Skeletal muscle cell (primary cell): ENCODE results near the gene POM121.
"Not testable (repeated sequence)": the region's sequence is repeated elsewhere in the genome, so short reads cannot be mapped to it uniquely, and the experiment has no call there.

ENCODE experiments used
- DNase-seq: peaks from one replicate; pipeline ENCODE4 v3.0.0-alpha.2; 2010; ENCODE audit warnings: low read depth
- H3K4me3 ChIP-seq: 2 replicates; pipeline ENCODE4 v1.5.1; 2011; ENCODE audit warnings: low read depth, mild to moderate bottlenecking, control low read depth, low read length, moderate library complexity

Gene POM121

GRCh38 chr7:72976434-72976833 lies 51.5 kb downstream of the POM121 start:
- DNase-seq, H3K4me3 ChIP-seq: not testable (repeated sequence)

GRCh38 chr7:72980382-72980781 lies 55.5 kb downstream of the POM121 start:
- not testable (repeated sequence) for H3K4me3 ChIP-seq, DNase-seq

GRCh38 chr7:72982084-72982483 lies 57.2 kb downstream of the POM121 start:
- not testable (repeated sequence) for DNase-seq, H3K4me3 ChIP-seq

GRCh38 chr7:72990146-72990913 lies 65.4 kb downstream of the POM121 start:
- DNase-seq, H3K4me3 ChIP-seq: not testable (repeated sequence)

- not testable (repeated sequence) for DNase-seq, H3K4me3 ChIP-seq
Measured at GRCh38 chr7:72995484-72995883, 70.6 kb downstream of the POM121 start.

GRCh38 chr7:72997447-72997846 lies 72.6 kb downstream of the POM121 start:
- DNase-seq, H3K4me3 ChIP-seq: not testable (repeated sequence)

GRCh38 chr7:72997887-72998468 lies 73.1 kb downstream of the POM121 start:
- H3K4me3 ChIP-seq, DNase-seq: not testable (repeated sequence)
